ENCODE data around the gene OR52E5.

DNA sequence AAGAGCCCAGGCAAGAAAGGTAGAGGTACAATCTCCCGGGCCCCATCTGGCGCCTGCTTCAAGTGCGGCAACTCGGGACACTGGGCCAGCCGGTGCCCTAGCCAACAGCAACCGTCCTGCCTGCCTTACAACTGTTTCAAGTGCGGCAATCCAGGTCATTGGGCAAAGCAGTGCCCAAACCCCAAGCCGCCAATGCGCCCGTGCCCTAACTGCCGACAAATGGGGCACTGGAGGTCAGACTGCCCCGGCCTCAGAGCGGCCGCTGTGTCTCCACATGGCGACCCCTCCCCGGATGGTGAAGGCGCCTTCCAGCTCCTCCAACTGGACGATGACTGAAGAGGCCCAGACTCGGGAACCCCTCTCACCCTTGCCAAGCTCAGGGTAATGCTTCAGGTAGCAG, 37.6 kb downstream of the OR52E5 start:
- no peak for TF ChIP-seq SIN3A (IDR thresholded peaks at IDR 0.05; ENCODE audit: borderline replicate concordance, insufficient read depth, low read length)
- TF ChIP-seq POLR2AphosphoS5 (IDR thresholded peaks at IDR 0.05; ENCODE audit: low read depth, low read length), result no peak
- TF ChIP-seq TAF1 (IDR thresholded peaks at IDR 0.05; ENCODE audit: borderline replicate concordance, insufficient read depth, low read length), result no peak
- TF ChIP-seq FOXP2 (optimal IDR thresholded peaks at IDR 0.05; ENCODE audit: borderline replicate concordance, extremely low read depth, extremely low read length, insufficient read depth), result no peak
